ENCODE results near the gene HMGA1. TPM values are rescaled to one million over a fixed set of nuclear protein-coding genes. Genes with fewer than 3 reads are reported as not detected.

The HMGA1 gene
- total and polyA plus RNA-seq, 10 of the 15 experiments (the other 5 are each of a cell fraction or from before 2014, with no cell fraction given): 13.4 to 885 (median 508) TPM

DNA sequence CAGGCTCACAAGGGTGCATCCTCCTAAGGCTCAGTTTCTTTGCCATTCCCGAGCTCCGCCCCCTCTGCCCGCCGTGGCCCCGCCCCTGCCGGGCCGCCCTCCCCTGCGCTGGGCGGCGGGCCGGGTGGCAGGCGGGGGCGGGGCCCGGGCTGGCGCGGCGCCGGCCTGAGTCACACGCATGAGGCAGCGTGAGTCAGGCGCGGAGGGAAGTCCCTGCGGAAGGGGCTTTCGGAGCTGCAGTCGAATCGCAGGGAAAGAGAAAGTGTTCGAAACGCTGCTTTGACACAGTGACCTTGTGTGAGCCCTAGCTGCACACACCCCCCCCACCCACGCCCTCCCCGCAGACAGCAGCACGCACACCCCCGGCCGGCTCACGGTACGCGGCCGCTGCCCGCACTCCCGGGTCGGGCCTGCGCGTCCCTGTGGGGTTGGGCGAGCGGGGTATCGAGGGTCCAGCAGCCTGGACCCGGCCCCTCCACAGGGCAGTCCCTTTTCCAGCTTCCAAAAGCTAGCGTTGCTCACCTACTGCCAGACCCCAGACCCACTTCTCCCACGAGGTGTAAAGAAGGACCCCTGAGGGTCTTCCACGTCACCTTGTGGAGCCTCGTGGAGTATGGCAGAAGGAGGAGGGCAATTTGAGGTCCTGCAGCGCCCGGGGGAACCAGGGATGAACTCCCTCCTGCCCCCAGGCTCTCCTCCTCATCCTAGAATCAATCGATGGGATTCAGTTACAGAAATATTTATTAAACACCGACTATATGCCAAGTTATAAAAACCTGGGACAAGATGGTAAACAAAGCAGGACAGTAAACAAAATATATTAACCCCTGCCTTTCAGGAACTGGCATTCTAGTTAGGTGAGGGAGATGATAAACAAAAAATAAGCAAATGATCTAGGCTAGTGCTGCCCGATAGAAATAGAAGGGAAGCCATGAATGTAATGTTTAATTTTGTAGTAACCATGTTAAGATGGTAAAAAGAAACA is 12.4 kb upstream of the HMGA1 start (continued):
- TF ChIP-seq, protein P1, sequence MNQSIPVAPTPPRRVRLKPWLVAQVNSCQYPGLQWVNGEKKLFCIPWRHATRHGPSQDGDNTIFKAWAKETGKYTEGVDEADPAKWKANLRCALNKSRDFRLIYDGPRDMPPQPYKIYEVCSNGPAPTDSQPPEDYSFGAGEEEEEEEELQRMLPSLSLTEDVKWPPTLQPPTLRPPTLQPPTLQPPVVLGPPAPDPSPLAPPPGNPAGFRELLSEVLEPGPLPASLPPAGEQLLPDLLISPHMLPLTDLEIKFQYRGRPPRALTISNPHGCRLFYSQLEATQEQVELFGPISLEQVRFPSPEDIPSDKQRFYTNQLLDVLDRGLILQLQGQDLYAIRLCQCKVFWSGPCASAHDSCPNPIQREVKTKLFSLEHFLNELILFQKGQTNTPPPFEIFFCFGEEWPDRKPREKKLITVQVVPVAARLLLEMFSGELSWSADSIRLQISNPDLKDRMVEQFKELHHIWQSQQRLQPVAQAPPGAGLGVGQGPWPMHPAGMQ (IDR thresholded peaks at IDR 0.05; ENCODE audit: borderline replicate concordance): no peak

DNA sequence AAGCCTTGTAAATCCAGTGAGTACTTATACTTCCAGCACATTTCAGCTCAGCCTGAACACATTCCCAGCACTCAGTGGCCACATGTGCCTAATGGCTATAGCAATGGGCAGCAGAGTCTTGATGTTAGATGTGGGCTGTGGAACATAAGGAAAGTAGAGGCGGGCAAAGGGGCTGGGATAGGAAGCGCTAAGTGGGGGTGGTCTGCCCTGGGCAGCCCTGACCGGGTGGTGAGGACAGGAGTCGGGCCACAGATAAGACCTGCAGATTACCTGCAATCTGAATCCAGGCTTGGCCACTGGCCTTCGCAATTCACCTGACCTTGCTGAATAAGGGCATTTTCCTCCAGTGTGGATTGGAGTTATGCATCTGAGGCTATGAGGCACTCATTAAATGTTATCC is 11.1 kb upstream of the HMGA1 start:
- FAIRE-seq (no peak), DNase-seq (ENCODE audit: low read depth, low spot score) (no peak), ATAC-seq (no peak)
- no peak for TF ChIP-seq SPI1 (IDR thresholded peaks at IDR 0.05; ENCODE audit: borderline replicate concordance, insufficient read depth, low read depth, low read length)
- TF ChIP-seq, protein P2, sequence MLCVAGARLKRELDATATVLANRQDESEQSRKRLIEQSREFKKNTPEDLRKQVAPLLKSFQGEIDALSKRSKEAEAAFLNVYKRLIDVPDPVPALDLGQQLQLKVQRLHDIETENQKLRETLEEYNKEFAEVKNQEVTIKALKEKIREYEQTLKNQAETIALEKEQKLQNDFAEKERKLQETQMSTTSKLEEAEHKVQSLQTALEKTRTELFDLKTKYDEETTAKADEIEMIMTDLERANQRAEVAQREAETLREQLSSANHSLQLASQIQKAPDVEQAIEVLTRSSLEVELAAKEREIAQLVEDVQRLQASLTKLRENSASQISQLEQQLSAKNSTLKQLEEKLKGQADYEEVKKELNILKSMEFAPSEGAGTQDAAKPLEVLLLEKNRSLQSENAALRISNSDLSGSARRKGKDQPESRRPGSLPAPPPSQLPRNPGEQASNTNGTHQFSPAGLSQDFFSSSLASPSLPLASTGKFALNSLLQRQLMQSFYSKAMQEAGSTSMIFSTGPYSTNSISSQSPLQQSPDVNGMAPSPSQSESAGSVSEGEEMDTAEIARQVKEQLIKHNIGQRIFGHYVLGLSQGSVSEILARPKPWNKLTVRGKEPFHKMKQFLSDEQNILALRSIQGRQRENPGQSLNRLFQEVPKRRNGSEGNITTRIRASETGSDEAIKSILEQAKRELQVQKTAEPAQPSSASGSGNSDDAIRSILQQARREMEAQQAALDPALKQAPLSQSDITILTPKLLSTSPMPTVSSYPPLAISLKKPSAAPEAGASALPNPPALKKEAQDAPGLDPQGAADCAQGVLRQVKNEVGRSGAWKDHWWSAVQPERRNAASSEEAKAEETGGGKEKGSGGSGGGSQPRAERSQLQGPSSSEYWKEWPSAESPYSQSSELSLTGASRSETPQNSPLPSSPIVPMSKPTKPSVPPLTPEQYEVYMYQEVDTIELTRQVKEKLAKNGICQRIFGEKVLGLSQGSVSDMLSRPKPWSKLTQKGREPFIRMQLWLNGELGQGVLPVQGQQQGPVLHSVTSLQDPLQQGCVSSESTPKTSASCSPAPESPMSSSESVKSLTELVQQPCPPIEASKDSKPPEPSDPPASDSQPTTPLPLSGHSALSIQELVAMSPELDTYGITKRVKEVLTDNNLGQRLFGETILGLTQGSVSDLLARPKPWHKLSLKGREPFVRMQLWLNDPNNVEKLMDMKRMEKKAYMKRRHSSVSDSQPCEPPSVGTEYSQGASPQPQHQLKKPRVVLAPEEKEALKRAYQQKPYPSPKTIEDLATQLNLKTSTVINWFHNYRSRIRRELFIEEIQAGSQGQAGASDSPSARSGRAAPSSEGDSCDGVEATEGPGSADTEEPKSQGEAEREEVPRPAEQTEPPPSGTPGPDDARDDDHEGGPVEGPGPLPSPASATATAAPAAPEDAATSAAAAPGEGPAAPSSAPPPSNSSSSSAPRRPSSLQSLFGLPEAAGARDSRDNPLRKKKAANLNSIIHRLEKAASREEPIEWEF (IDR thresholded peaks at IDR 0.05; ENCODE audit: insufficient replicate concordance, low read depth, low read length): no peak
- TF ChIP-seq EP300 (IDR thresholded peaks at IDR 0.05; ENCODE audit: borderline replicate concordance in 1 of 2, control insufficient read depth in 1 of 2, low read depth in 2 of 2, low read length in 2 of 2): no peak
- TF ChIP-seq, protein P3, sequence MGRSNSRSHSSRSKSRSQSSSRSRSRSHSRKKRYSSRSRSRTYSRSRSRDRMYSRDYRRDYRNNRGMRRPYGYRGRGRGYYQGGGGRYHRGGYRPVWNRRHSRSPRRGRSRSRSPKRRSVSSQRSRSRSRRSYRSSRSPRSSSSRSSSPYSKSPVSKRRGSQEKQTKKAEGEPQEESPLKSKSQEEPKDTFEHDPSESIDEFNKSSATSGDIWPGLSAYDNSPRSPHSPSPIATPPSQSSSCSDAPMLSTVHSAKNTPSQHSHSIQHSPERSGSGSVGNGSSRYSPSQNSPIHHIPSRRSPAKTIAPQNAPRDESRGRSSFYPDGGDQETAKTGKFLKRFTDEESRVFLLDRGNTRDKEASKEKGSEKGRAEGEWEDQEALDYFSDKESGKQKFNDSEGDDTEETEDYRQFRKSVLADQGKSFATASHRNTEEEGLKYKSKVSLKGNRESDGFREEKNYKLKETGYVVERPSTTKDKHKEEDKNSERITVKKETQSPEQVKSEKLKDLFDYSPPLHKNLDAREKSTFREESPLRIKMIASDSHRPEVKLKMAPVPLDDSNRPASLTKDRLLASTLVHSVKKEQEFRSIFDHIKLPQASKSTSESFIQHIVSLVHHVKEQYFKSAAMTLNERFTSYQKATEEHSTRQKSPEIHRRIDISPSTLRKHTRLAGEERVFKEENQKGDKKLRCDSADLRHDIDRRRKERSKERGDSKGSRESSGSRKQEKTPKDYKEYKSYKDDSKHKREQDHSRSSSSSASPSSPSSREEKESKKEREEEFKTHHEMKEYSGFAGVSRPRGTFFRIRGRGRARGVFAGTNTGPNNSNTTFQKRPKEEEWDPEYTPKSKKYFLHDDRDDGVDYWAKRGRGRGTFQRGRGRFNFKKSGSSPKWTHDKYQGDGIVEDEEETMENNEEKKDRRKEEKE (IDR thresholded peaks at IDR 0.05): no peak
- no peak for TF ChIP-seq CHD2 (IDR thresholded peaks at IDR 0.05; ENCODE audit: borderline replicate concordance, low read depth, low read length)
- no peak for TF ChIP-seq SUPT20H (IDR thresholded peaks at IDR 0.05; ENCODE audit: borderline replicate concordance, control insufficient read depth, low read depth, low read length)
- no peak for TF ChIP-seq MTA2 (IDR thresholded peaks at IDR 0.05; ENCODE audit: low read depth)
- TF ChIP-seq SMAD5 (IDR thresholded peaks at IDR 0.05; ENCODE audit: low read depth): no peak
- TF ChIP-seq POLR2AphosphoS5 (IDR thresholded peaks at IDR 0.05; ENCODE audit: low read length): no peak
- BruUV-seq (replicated peaks): no TSS peak
- WGBS (ENCODE audit: insufficient coverage, insufficient replicate concordance, low lambda C conversion rate, missing lambda C conversion rate): 100% methylated on average over 5 of the region's 5 CpGs
- Histone ChIP-seq H3K9ac (ENCODE audit: control insufficient read depth, insufficient read depth, low read length) (no peak overlapping the region), H2AFZ (ENCODE audit: control insufficient read depth, low read depth, low read length) (no peak overlapping the region), H3K4me1 (ENCODE audit: control insufficient read depth, insufficient read depth, low read length) (peaks cover 34% of the 10 kb centered on the region), H3K36me3 (ENCODE audit: control insufficient read depth in 2 of 2, insufficient read depth in 2 of 2, low read length in 1 of 2) (no peaks in the 10 kb centered on the region), H3K4me2 (ENCODE audit: control insufficient read depth, insufficient read depth) (no peak overlapping the region), H4K20me1 (ENCODE audit: control insufficient read depth, insufficient read depth) (no peaks in the 10 kb centered on the region), H3K79me2 (ENCODE audit: control insufficient read depth, insufficient read depth, low read length) (no peaks in the 10 kb centered on the region), H3K4me3 (no peak overlapping the region), H3K27me3 (replicated peaks in 1 of 2; ENCODE audit: control insufficient read depth in 2 of 2, insufficient read depth in 2 of 2, low read length in 1 of 2) (no peaks in the 10 kb centered on the region), H3K27ac (ENCODE audit: control insufficient read depth, insufficient read depth) (no peak overlapping the region), H3K9me3 (replicated peaks; ENCODE audit: control insufficient read depth, insufficient read depth, low read length) (no peaks in the 10 kb centered on the region)
- ChIA-PET SMC1A (ENCODE audit: uncharacterized antibody, unreplicated experiment) (interaction anchor here (0.6 to 1.6 kb wide), 2 partner anchors 71 to 168 kb away, joined by 3 to 4 read pairs; no protein-coding TSS in a partner anchor), POLR2A (interaction anchor here (1.2 kb wide), 1 partner anchor 12 kb away, joined by 5 read pairs; the partner anchor contains the start of gene HMGA1), CTCF (no interaction called here), RAD21 (ENCODE audit: unreplicated experiment) (no interaction called here)
- in situ Hi-C loops (cut with MboI) (loop anchor here (25.0 kb wide), 1 partner anchor 387 kb away; no protein-coding TSS in a partner anchor), intact Hi-C loops (cut with micrococcal nuclease; ENCODE audit: unreplicated experiment) (no loop called here)

All from GM12878 (cell line).